HepG2 (cell line): ENCODE results near the gene FGD4.

Source experiments
- CHD4 ChIP-seq: fragments of 200-600 bp; sonication (generic); IDR thresholded peaks from 2 replicates; pipeline ENCODE4 v1.7.0; 2017; ENCODE audit warnings: mild to moderate bottlenecking, low read length, borderline replicate concordance
- FOXC1 ChIP-seq: sonication (generic); formaldehyde crosslinking; IDR thresholded peaks from 2 replicates; pipeline ENCODE4 v1.8.0; 2022; ENCODE audit warnings: mild to moderate bottlenecking, missing genetic modification reagents, borderline replicate concordance
- FOXP1 ChIP-seq, 2 experiments: fragments of 450-650 bp in 1 of 2; IDR thresholded peaks; 2 replicates each; pipeline ENCODE4 v1.6.1; 2017 to 2018; ENCODE audit warnings: antibody characterized with exemption in 1 of 2
- GTF3A ChIP-seq: sonication (generic); formaldehyde crosslinking; conservative IDR thresholded peaks from 2 replicates; pipeline ENCODE4 v1.4.0; 2020; ENCODE audit warnings: mild to moderate bottlenecking, missing genetic modification reagents
- HDAC1 ChIP-seq: sonication (generic); formaldehyde crosslinking; IDR thresholded peaks from 2 replicates; pipeline ENCODE4 v1.5.1; 2020; ENCODE audit warnings: mild to moderate bottlenecking, missing genetic modification reagents
- MEF2D ChIP-seq: sonication (generic); formaldehyde crosslinking; IDR thresholded peaks from 2 replicates; pipeline ENCODE4 v1.5.1; 2020; ENCODE audit warnings: mild to moderate bottlenecking, missing genetic modification reagents
- POLR2A ChIP-seq, 2 experiments: IDR thresholded peaks; 2 replicates each; pipeline ENCODE4 v1.6.1; 2011; ENCODE audit warnings: low read depth in 2 of 2, low read length in 2 of 2, mild to moderate bottlenecking in 1 of 2, moderate library complexity in 1 of 2; ENCODE audit not compliant: insufficient read depth in 1 of 2
- RERE ChIP-seq: IDR thresholded peaks from 2 replicates; pipeline ENCODE4 v1.6.1; 2016; ENCODE audit warnings: low read depth, missing genetic modification reagents, missing compliant biosample characterization
- SRF ChIP-seq: IDR thresholded peaks from 2 replicates; pipeline ENCODE4 v1.6.1; 2011; ENCODE audit warnings: mild to moderate bottlenecking, low read depth, low read length, moderate library complexity
- ZNF232 ChIP-seq: sonication (generic); formaldehyde crosslinking; IDR thresholded peaks from 2 replicates; pipeline ENCODE4 v1.4.0; 2020; ENCODE audit warnings: missing genetic modification reagents, borderline replicate concordance
- ZNF276 ChIP-seq: sonication (generic); formaldehyde crosslinking; IDR thresholded peaks from 2 replicates; pipeline ENCODE4 v1.4.0; 2020; ENCODE audit warnings: mild to moderate bottlenecking, low read depth, missing genetic modification reagents
- TF ChIP-seq, protein P1 (sequence below): sonication (generic); formaldehyde crosslinking; IDR thresholded peaks from 2 replicates; pipeline ENCODE4 v1.8.0; 2023; ENCODE audit warnings: mild to moderate bottlenecking, missing genetic modification reagents

- TF ChIP-seq SRF (no peak), GTF3A (CRISPR knock-in tag) (no peak), POLR2A (IDR thresholded peaks at IDR 0.05; ENCODE audit: insufficient read depth in 1 of 2, low read depth in 2 of 2, low read length in 2 of 2) (no peak), ZNF232 (no peak), RERE (CRISPR knock-in tag) (no peak), FOXP1 (IDR thresholded peaks at IDR 0.05) (no peak), FOXP1 (CRISPR knock-in tag; IDR thresholded peaks at IDR 0.05) (no peak), MEF2D (CRISPR knock-in tag) (no peak), ZNF276 (CRISPR knock-in tag) (no peak), HDAC1 (CRISPR knock-in tag) (no peak), CHD4 (no peak), FOXC1 (no peak)
- TF ChIP-seq, protein P1, sequence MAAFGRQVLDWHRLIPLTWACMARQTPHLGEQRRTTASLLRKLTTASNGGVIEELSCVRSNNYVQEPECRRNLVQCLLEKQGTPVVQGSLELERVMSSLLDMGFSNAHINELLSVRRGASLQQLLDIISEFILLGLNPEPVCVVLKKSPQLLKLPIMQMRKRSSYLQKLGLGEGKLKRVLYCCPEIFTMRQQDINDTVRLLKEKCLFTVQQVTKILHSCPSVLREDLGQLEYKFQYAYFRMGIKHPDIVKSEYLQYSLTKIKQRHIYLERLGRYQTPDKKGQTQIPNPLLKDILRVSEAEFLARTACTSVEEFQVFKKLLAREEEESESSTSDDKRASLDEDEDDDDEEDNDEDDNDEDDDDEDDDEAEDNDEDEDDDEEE (CRISPR knock-in tag): no peak
These were observed 145.5 kb downstream of the FGD4 start for GRCh38 chr12:32544893-32545292.
